Mesenchymal stem cell (in vitro differentiated cells and primary cell): ENCODE results near the gene KCNN3.

Experiments
- DNase-seq: peaks from one replicate; pipeline ENCODE4 v3.0.0-alpha.2; 2013
- H2AFZ ChIP-seq: one replicate; pipeline ENCODE4 v1.6.1; 2013; ENCODE audit warnings: low read depth, mild to moderate bottlenecking, control low read depth, inconsistent platforms, low read length, moderate library complexity
- H2AK5ac ChIP-seq: 2 replicates; pipeline ENCODE4 v1.6.1; 2013; ENCODE audit warnings: low read length, moderate library complexity, mild to moderate bottlenecking, inconsistent platforms; ENCODE audit not compliant: severe bottlenecking
- H2BK120ac ChIP-seq: one replicate; pipeline ENCODE4 v1.6.1; 2013; ENCODE audit warnings: low read depth, mild to moderate bottlenecking, inconsistent platforms, low read length, moderate library complexity
- H2BK12ac ChIP-seq, 2 experiments: one replicate each; pipeline ENCODE4 v1.6.1; 2013; ENCODE audit warnings: inconsistent platforms in 2 of 2, low read length in 2 of 2, mild to moderate bottlenecking in 2 of 2, moderate library complexity in 2 of 2, control low read depth in 1 of 2
- H2BK15ac ChIP-seq: one replicate; pipeline ENCODE4 v1.6.1; 2013; ENCODE audit warnings: mild to moderate bottlenecking, low read depth, inconsistent platforms; ENCODE audit not compliant: poor library complexity, severe bottlenecking
- H2BK5ac ChIP-seq: 2 replicates; pipeline ENCODE4 v1.6.1; 2013; ENCODE audit warnings: low read depth, mild to moderate bottlenecking, low read length, control low read depth, inconsistent platforms; ENCODE audit not compliant: poor library complexity, severe bottlenecking
- H3K14ac ChIP-seq, 2 experiments: one replicate each; pipeline ENCODE4 v1.6.1; 2013; ENCODE audit warnings: inconsistent platforms in 2 of 2, low read length in 2 of 2, control low read depth in 1 of 2, mild to moderate bottlenecking in 1 of 2, moderate library complexity in 1 of 2
- H3K18ac ChIP-seq, 2 experiments: one replicate each; pipeline ENCODE4 v1.6.1; 2013; ENCODE audit warnings: inconsistent platforms in 2 of 2, low read length in 2 of 2, control low read depth in 1 of 2, low read depth in 1 of 2, mild to moderate bottlenecking in 1 of 2
- H3K23ac ChIP-seq, 2 experiments: one replicate each; pipeline ENCODE4 v1.6.1; 2013; ENCODE audit warnings: inconsistent platforms in 2 of 2, low read length in 2 of 2, mild to moderate bottlenecking in 2 of 2, moderate library complexity in 2 of 2, control low read depth in 1 of 2
- H3K27ac ChIP-seq: 2 replicates; pipeline ENCODE4 v1.5.1; 2013; ENCODE audit warnings: mild to moderate bottlenecking, moderate library complexity, low read length, control low read depth, inconsistent platforms; ENCODE audit not compliant: poor library complexity, severe bottlenecking
- H3K27me3 ChIP-seq, 2 experiments: 2 replicates each; pipeline versions ENCODE4 v1.6.1 to v1.7.0; 2013; ENCODE audit warnings: low read length in 2 of 2, mild to moderate bottlenecking in 2 of 2, moderate library complexity in 2 of 2, control low read depth in 1 of 2, inconsistent platforms in 1 of 2; ENCODE audit not compliant: control insufficient read depth in 1 of 2, insufficient read depth in 1 of 2
- H3K36me3 ChIP-seq, 2 experiments: 2 replicates each; pipeline versions ENCODE4 v1.6.1 to v1.7.0; 2013; ENCODE audit warnings: low read length in 2 of 2, control low read depth in 1 of 2, inconsistent platforms in 1 of 2, low read depth in 1 of 2, mild to moderate bottlenecking in 1 of 2; ENCODE audit not compliant: insufficient read depth in 2 of 2, control insufficient read depth in 1 of 2
- H3K4ac ChIP-seq, 2 experiments: one replicate each; pipeline ENCODE4 v1.6.1; 2013; ENCODE audit warnings: inconsistent platforms in 2 of 2, low read length in 2 of 2, mild to moderate bottlenecking in 2 of 2, moderate library complexity in 2 of 2, control low read depth in 1 of 2, low read depth in 1 of 2
- H3K4me1 ChIP-seq: 2 replicates; pipeline ENCODE4 v1.6.1; 2013; ENCODE audit warnings: low read depth, low read length, control low read depth; ENCODE audit not compliant: control insufficient read depth, insufficient read depth
- H3K4me2 ChIP-seq: 2 replicates; pipeline ENCODE4 v1.6.1; 2013; ENCODE audit warnings: low read length, mild to moderate bottlenecking, inconsistent platforms; ENCODE audit not compliant: poor library complexity, severe bottlenecking
- H3K4me3 ChIP-seq, 2 experiments: 2 replicates each; pipeline versions ENCODE4 v1.5.1 to v1.7.0; 2013; ENCODE audit warnings: low read length in 2 of 2, mild to moderate bottlenecking in 2 of 2, control low read depth in 1 of 2, low read depth in 1 of 2; ENCODE audit not compliant: insufficient read depth in 1 of 2
- H3K79me1 ChIP-seq: replicated peaks from 2 replicates; pipeline ENCODE4 v1.6.1; 2013; ENCODE audit warnings: mild to moderate bottlenecking, control low read depth, low read length, inconsistent platforms; ENCODE audit not compliant: poor library complexity, severe bottlenecking
- H3K9ac ChIP-seq: 2 replicates; pipeline ENCODE4 v1.7.0; 2013; ENCODE audit warnings: mild to moderate bottlenecking, low read length, moderate library complexity
- H3K9me3 ChIP-seq: 2 replicates; pipeline ENCODE4 v1.7.0; 2013; ENCODE audit warnings: mild to moderate bottlenecking, low read length; ENCODE audit not compliant: control insufficient read depth
- H4K8ac ChIP-seq: one replicate; pipeline ENCODE4 v1.6.1; 2013; ENCODE audit warnings: inconsistent platforms, mild to moderate bottlenecking, low read length, moderate library complexity
- H4K91ac ChIP-seq: one replicate; pipeline ENCODE4 v1.6.1; 2013; ENCODE audit warnings: mild to moderate bottlenecking, low read length, inconsistent platforms
- WGBS: methylation state at CpG from one replicate; pipeline ENCODE4 v1.1.7; 2013; ENCODE audit warnings: mixed read lengths; 5-methylcytosine and 5-hydroxymethylcytosine counted together

The KCNN3 gene

DNA sequence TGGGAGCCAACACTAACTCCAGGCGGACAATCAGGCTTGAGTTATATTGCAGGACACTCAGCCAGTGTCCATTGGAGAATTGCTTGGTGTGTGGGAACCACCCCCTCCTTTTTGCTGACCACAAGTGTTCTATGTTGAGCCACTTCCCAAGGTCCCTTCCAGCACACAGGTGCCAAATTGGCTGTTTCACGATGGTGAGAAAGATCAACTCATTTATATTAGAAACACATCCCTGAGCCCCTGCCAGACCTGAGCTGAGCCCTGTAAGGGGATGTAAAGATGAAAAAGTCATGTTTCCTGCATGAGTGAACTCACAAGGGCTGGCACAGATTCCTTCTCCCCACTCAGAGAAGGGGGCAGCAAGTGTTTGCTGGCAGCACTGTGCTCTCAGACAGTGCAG is 96.5 kb downstream of the KCNN3 start:
- H2BK5ac ChIP-seq, result no peak overlapping the region
- H3K14ac ChIP-seq, result no peak overlapping the region
- no peak overlapping the region for H2AK5ac ChIP-seq
- H3K4ac ChIP-seq, result no peak overlapping the region
- no peak overlapping the region for H3K18ac ChIP-seq
- no peak overlapping the region for H2BK120ac ChIP-seq
- no peaks in the 10 kb centered on the region for H3K36me3 ChIP-seq
- no peak for DNase-seq
- H3K4me1 ChIP-seq, result no peaks in the 10 kb centered on the region
- H2AFZ ChIP-seq, result no peak overlapping the region
- H3K27ac ChIP-seq, result no peak overlapping the region
- H3K79me1 ChIP-seq, result no peaks in the 10 kb centered on the region
- H3K4me2 ChIP-seq, result no peak overlapping the region
- H4K8ac ChIP-seq, result no peak overlapping the region
- H3K9ac ChIP-seq, result no peak overlapping the region
- no peak overlapping the region for H2BK15ac ChIP-seq
- H4K91ac ChIP-seq, result no peak overlapping the region
- peaks cover 51 to 76% of the 10 kb centered on the region in 2 experiments for H3K27me3 ChIP-seq
- no peak overlapping the region for H3K23ac ChIP-seq
- H3K9me3 ChIP-seq, result peaks cover under 1% of the 10 kb centered on the region
- H3K4me3 ChIP-seq, result no peak overlapping the region
- no peak overlapping the region for H2BK12ac ChIP-seq
- 79% methylated on average over 2 of the region's 2 CpGs for WGBS

DNA sequence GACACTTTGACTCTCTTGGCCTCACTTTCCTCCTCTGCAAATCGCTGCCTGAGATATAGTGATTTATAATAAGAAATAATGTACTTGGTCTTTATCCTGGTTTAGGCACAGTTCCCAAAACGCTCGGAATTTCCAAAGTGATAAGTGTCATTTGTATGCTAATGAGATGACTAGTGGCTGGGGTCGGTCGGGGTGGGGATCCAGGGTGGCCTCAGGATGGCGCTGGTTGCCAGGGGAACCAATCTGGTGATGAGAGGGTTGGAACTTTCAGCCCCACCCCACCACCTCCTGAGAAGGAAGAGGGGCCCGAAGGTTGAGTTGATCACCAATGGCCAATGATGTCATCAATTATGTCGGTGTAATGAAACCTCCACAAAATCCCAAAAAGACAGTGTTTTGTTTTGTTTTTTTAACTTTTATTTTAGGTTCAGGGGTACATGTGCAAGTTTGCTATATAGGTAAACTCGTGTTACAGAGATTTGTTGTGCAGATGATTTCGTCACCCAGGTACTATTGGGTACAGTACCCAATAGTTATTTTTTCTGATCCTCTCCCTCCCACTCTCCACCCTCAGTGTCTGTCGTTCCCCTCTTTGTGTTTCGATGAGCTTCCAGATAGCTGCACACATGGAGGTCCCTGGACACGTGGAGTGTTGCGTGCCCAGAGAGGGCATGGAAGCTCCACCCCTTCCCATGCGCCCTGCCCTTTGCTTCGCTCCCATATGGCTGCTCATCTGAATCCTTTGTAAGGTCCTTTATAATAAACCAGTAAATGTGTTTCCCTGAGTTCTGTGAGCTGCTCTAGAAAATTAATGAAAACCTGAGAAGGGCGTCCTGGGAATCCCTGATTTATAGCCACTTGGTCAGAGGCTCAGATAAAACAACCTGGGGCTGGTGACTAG is 97.2 kb downstream of the KCNN3 start:
- no peak overlapping the region for H3K4me3 ChIP-seq
- H3K9ac ChIP-seq, result no peak overlapping the region
- H2BK12ac ChIP-seq, result no peak overlapping the region
- no peak overlapping the region for H4K8ac ChIP-seq
- H3K4ac ChIP-seq, result no peak overlapping the region
- H3K36me3 ChIP-seq, result no peaks in the 10 kb centered on the region
- no peak overlapping the region for H3K14ac ChIP-seq
- H2BK120ac ChIP-seq, result no peak overlapping the region
- H3K9me3 ChIP-seq, result no peaks in the 10 kb centered on the region
- H3K18ac ChIP-seq, result no peak overlapping the region
- no peak overlapping the region for H2BK15ac ChIP-seq
- H4K91ac ChIP-seq, result no peak overlapping the region
- no peaks in the 10 kb centered on the region for H3K79me1 ChIP-seq
- no peak overlapping the region for H2BK5ac ChIP-seq
- no peak overlapping the region for H2AFZ ChIP-seq
- H2AK5ac ChIP-seq, result no peak overlapping the region
- H3K27ac ChIP-seq, result no peak overlapping the region
- H3K23ac ChIP-seq, result no peak overlapping the region
- WGBS, result 59% methylated on average over 12 of the region's 17 CpGs
- H3K4me1 ChIP-seq, result no peaks in the 10 kb centered on the region
- H3K27me3 ChIP-seq, result peaks cover 57 to 76% of the 10 kb centered on the region in 2 experiments
- no peak overlapping the region for H3K4me2 ChIP-seq
- DNase-seq, result no peak

GRCh38 chr1:154772056-154772455 is 98.0 kb downstream of the KCNN3 start:
- peaks cover 50 to 69% of the 10 kb centered on the region in 2 experiments for H3K27me3 ChIP-seq
- no peak overlapping the region for H3K18ac ChIP-seq
- H2BK12ac ChIP-seq, result no peak overlapping the region
- no peak overlapping the region for H4K8ac ChIP-seq
- no peaks in the 10 kb centered on the region for H3K36me3 ChIP-seq
- H2AK5ac ChIP-seq, result no peak overlapping the region
- WGBS, result 97% methylated on average over 23 of the region's 23 CpGs
- H2BK15ac ChIP-seq, result no peak overlapping the region
- no peak overlapping the region for H2BK5ac ChIP-seq
- H3K4me2 ChIP-seq, result no peak overlapping the region
- H3K23ac ChIP-seq, result no peak overlapping the region
- no peaks in the 10 kb centered on the region for H3K9me3 ChIP-seq
- H3K4ac ChIP-seq, result no peak overlapping the region
- no peak overlapping the region for H3K4me3 ChIP-seq
- H3K79me1 ChIP-seq, result no peaks in the 10 kb centered on the region
- DNase-seq, result no peak
- H3K9ac ChIP-seq, result no peak overlapping the region
- no peak overlapping the region for H2BK120ac ChIP-seq
- H4K91ac ChIP-seq, result no peak overlapping the region
- no peak overlapping the region for H3K14ac ChIP-seq
- no peak overlapping the region for H3K27ac ChIP-seq
- peaks cover 5% of the 10 kb centered on the region for H3K4me1 ChIP-seq
- no peak overlapping the region for H2AFZ ChIP-seq

- Histone ChIP-seq H2BK15ac (no peak overlapping the region), H3K27ac (no peak overlapping the region), H3K14ac (no peak overlapping the region), H4K91ac (no peak overlapping the region), H3K9ac (no peak overlapping the region), H3K9me3 (no peaks in the 10 kb centered on the region), H3K79me1 (no peaks in the 10 kb centered on the region), H2AFZ (no peak overlapping the region), H3K4me1 (peaks cover 5% of the 10 kb centered on the region), H3K18ac (no peak overlapping the region), H2BK12ac (no peak overlapping the region), H2AK5ac (no peak overlapping the region), H3K23ac (no peak overlapping the region), H3K4ac (no peak overlapping the region), H2BK120ac (no peak overlapping the region), H3K27me3 (peaks cover 41 to 58% of the 10 kb centered on the region in 2 experiments), H3K4me3 (no peak overlapping the region), H4K8ac (no peak overlapping the region), H3K36me3 (no peaks in the 10 kb centered on the region), H3K4me2 (no peak overlapping the region), H2BK5ac (no peak overlapping the region)
- 89% methylated on average over 2 of the region's 4 CpGs for WGBS
- no peak for DNase-seq
Observed at GRCh38 chr1:154770897-154771594, 99.0 kb downstream of the KCNN3 start.
